ENCODE data around the gene PDE8A.

The PDE8A gene

DNA sequence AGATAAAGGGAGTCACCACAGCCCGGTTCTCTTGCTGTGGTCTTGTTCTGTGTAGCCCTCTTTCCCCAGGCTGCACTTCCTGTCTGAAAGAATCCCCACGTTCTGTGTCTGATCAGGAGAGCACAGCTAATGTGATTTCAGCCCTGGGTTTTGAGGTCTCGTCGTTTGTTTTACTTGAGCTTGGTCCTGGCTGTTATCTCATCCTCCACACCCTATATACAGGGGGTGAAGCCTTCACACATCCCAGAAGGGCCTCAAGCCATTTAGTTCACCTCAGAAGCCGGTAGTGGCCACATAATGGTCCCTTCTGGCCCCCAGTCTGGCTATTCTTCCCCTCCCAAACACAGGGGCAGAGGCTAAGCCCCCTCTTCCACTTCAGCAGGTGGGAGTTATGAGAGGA lies 115.6 kb downstream of the PDE8A start:
- DNase-seq: no peak

DNA sequence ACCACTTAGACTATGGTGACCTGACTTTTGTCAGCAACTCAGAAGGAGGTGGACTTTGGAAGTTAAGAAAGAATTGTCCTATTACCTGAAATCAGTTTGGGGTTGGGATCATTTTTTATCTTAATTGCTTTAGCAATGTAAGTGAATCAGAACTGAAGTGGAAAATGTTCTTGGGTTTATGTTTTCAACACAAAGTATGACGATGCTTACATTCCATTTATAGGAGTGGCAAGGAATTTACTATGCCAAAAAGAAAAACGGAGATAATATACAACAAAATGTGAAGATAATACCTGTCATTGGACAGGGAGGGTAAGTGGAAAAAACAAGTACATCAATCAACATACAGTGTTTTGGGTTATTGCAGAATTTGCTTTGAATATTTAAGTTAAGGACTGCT lies 116.1 kb downstream of the PDE8A start:
- no peak for DNase-seq

DNA sequence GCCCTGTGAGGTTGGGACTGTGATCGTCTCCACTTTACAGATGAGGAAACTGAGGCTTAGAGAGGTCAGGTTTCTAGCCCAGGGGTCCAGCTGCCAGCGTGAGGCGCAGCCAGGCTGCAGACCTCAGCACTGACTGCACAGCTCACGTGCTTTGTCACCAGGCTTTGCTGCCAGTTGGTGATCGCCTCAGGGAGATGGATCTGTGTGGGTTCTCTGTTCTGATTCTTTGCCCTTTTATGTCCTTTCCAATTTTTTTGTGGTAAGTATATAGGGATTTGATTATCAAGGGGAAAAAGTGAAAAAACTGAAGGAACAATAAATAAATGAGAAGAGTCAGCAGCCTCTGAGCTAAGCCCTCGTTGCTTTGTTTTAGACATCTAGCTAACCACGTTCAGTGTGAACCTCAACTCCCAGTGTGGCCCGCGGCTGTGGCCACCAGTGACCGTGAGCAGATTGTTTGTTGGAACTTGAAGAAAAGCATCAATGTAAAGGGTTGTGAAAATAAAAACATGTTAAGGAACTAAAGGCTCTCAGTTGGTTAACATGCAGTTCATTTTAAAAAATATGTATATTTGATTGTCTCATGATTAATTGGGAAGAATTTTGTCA lies 117.6 kb downstream of the PDE8A start:
- no peak for DNase-seq

DNA sequence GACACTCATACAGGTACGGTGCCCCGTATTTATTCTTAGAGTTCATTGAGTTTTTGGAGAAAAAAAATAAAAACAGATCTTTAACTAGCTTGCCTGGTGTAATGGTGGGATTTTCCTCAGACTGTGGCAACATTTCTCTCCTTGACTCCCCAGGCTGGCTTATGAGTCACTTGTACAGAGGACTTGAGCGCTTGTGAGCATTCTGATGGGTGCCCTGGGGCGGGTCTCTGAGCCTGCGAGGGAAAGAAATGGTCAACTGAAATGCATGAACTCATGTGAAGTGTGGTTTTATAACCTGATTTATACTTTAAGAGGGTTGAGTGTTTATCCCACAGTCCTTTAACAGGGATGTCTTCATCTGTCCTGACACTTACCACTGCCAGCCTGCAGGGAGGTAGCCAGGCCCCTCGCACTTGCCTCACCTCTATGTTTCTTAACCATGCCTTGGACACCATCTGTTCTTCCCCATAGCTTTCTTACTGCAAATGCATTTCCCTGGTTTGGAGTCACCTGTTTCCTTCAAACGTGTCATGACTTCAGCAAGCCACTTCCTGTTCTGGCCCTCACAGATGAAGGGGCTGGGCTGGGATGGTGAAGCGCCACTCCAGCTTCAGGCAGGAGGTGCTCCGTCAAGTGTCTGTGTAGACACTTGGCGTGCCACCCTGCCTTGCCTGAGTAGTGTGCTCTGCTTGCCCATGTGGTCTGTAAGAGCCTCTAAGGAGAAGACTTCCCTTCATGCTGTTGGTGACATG lies 118.7 kb downstream of the PDE8A start:
- peak; percentile 63 for DNase-seq

DNA sequence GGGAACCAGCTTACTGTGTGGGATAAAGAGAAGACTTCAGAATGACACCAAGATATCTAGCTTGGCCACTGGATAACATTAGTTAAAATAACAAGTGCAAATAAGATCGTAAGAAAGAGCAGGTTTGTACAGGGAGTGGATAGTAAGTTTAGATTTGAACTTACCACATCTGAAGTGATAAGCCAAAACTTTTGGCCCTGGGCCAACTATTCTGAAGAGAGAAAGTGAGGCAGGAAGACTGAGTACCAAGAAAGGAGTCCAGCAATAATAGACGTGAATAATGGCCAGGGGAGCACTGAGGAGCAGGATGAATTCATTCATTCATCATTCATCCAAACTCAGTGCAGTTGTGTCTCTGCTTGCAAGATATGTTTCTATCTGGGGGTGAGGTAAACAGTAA lies 122.9 kb downstream of the PDE8A start:
- DNase-seq: no peak

DNA sequence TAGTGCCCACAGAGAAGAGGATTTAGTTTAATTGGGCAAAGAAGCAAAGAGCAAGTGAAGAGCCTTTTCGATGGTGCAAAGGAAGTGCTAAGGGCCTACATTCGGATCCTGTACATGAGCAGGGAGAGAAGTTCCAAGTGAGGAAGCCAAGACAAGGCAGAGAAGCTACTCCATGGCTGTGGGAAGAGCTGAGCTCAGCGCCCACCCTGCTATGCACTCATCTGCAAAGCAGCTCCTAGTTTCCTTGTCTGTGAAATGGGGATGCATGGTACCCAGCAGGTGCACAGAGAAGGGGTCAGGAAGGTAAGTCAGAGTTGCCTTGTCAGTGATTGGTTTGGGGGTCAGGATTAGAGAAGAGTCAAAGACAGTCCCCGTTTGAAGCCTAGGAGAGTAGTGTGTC lies 126.5 kb downstream of the PDE8A start:
- no peak for DNase-seq

DNA sequence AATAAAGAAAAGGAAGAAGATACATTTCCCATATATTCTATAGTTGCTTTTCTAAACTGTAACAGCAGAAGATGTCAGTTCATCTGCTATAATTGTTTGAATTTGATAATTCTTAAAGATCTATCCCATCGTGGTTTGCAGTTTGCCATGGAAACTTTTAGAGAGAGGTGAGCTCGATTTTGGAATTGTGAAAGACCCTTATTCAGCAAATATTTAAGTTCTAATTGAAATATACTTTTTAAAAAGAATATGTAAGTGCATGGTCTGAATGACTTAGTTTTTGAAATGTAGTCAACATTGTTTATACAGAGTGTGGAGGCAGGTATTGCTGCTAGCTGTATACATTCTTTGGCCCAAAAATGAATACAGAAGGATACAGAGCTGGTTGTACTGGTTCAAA lies 127.7 kb downstream of the PDE8A start:
- no peak for DNase-seq

DNA sequence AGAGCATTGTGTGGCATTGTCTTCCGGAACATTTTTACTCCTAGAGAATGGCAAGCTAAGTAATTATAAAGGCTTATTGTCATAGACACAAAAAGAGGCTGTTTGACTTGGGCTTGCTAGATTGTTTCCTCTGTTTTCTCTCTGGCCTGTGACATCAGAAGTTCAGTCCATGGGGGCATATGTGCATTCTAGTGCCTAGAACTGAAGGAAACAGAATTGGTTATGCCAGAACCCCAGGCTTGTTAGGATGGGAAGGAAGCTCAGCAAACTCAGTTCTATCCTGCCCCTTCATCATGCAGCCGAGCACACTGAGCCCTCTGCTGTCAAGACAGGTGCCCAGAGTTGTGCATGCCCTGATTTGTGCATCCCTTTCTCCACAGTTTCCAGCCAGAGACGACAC lies 131.3 kb downstream of the PDE8A start:
- DNase-seq: no peak

DNA sequence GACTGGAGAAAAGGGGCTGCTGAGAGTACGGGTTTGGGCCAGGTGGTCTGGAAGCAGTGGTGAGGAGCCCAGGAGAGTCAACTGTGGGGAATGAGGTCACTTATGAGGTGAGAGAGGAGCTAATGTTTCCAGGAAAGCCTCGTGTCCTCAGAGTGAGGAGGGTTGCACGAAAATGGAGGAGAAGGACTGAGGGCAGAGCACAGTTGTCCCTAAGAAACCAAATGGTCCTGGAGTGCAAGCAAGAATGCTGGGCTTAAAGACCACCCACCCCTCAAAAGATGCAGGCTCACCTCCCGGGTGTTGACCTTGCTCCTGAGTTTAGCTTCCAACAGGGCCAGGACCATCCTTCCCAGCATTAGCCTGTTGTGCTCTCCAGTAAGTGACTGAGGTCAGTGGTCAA lies 133.2 kb downstream of the PDE8A start:
- no peak for DNase-seq

DNA sequence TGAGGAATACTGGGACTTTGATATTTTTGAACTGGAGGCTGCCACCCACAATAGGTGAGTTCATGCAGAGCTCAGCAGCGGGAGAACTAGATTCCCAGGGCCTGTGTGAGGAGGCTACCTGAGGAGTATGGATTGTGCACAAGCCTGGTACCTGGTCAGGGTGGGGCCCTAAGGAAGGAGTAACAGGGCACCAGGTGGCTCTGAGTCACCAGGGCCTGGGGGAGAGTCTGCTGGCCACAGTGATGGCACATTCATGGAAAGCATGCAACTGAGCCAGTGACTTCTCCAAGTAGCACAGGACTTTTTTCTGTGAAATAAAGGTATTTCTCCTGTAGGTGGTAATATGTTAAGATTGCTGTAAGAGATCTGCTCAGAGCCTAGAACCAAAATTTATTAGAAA lies 134.4 kb downstream of the PDE8A start:
- DNase-seq: no peak

DNA sequence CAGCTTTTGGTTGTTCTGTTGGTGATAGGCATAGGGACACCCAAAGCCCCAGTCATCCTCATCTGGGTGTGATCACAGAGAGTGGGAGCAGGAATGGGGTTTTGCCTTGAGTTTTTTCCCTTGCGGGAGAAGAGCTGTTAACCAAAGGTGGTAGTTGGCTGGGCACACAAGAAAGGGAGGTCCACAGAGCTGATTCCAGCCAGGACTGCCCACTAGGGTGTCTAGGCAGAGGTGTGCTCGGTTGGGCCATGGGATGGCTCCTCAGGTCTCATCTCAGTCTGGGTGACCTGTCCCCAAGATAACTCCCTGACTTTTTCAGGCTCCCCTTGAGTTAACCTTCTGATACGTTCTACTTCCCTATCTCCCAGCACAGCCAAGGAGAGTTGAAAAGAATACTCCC lies 134.8 kb downstream of the PDE8A start:
- DNase-seq: no peak

DNA sequence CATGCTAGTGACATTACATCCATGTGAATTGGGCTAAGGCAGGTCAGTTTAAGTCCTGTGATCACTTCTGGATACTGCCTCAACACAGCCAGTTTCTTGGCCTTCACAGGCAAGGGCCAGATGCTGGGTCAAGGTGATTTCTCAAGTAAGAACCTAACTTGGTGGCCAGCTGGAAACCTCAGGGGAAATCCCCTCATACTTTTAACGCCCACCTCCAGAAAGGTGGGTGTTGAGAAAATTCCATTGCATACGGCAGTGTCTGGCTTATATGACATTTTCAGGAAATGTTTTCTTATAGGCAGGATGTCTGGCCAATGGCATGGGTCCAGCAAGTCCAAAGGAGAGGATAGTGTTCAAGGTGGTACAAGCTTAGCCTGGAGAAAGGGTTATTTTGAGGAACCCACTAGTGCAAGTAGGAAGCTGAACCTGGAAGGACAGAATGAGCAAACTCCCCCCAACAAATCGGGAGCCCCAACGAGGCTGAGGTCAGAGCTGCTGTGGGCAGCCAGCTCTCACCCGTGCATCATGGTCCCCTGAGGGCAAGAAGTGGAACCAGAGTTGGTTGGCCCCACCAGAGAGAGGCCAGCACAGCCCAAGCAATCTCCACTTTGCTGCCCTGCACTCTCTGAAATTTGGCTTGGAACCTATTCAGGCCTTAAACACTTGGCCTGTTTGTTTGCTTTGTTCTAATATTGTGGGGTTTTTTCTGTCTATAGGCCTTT lies 135.4 kb downstream of the PDE8A start:
- no peak for DNase-seq

DNA sequence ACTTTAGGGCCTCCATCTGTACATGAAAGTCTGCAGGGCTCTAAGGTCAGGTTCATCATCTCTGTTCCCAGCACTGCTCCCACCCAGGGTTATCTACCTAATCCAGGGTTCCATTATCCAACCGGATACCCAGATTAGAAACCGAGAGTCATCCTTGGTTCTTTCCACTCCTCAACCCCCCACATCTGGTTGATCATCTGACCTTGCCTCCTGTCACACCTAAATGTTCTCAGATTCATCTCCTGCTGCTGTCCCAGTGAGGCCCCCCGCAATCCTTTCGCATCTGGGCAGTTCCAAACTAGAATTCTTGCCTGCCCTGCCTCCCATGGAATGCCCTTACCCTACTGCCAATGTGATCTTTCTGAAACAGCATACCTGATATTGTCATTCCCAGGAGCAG lies 136.5 kb downstream of the PDE8A start:
- no peak for DNase-seq

DNA sequence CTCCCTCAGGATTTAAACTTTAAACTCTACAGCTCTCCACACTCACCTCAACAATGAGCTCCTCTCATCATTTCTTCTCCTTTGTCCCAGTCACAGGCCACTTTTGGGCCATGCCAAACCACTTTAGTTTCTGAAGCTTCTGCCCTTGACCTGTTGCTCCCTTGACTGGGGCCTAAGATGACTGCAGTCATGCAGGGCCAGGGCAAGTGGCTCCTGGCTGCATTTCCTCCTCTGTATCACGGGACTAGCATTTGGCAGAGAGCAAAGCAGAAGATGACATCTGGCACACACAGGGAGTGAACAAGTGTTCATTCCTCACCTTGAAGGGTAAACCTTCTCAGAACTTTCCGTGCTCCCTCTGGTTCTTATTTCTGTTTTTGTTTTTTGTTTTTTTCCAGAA lies 136.9 kb downstream of the PDE8A start:
- no peak for DNase-seq

DNA sequence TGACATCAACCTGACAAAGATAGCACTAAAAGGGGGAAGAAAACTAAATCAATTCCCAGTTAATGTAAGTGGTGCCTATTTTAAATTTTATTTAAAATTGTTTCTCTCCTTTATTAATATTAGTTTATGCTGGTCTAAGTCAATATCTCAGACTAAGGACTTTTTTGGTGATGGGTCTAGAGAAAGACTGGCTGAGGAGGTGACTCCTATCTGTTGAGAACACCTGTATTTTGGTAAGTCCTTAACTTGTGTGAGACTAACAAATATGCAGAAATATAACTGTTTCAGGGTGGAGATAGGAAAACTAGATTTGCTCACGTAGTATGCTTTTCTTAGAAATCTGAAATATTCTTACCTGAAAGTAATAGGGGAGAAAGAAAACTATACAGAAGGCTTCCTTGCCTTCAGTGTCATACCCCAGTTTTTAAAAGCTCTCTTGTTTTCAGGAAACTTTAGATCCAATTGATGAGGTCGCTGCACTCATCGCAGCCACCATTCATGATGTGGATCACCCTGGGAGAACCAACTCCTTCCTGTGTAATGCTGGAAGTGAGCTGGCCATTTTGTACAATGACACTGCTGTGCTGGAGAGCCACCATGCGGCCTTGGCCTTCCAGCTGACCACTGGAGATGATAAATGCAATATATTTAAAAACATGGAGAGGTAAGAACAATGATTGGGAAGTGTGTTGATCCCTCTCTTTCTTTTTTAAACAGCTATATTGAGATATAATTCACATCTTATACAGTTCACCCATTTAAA lies 138.9 kb downstream of the PDE8A start:
- no peak for DNase-seq

DNA sequence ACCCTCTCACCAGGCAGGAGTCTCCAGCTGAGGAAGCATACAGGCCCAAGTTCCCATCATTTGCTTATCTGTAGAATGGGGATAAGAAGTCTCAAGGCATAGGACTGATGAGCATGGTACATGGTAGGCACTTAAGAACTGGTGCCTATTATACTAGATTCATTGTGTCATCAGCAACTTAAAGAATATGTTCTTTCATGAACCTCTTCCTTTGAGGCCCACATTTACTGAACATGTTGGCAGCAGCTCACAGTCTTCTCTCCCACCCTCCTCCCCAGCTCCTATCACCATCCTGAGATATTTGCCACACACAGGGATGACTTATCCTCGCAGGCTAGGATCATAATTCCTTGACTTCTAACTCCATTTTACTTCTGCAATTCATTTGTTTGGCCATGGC lies 142.5 kb downstream of the PDE8A start:
- no peak for DNase-seq

DNA sequence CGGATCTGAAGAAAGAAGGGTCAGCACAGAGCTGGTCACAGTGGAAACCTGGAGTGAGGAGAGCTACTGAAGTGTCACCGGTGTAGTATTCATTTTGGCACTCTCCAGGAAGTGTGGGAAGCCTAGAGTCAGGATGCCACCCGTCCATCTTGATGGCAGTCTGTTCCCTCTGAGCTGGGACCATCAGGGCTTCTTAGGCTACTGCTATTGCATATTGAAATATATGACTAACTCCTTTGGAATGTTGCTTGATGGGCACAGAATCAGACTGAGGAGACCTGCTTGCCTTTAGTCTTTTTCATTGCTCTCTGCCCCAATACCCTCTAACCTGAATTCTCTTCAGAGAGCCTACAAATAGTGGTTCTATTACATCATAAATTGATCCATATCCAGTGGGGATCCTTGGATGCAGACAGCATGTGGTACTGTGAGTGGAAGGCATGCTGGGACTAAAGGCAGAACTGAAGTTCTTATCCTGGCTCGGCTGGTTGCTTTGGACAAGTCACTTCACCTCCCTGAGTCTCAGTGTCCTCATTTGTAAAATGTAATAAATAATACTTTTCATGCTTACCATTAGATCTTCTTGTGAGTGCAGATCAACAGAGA lies 143.5 kb downstream of the PDE8A start:
- DNase-seq: no peak

DNA sequence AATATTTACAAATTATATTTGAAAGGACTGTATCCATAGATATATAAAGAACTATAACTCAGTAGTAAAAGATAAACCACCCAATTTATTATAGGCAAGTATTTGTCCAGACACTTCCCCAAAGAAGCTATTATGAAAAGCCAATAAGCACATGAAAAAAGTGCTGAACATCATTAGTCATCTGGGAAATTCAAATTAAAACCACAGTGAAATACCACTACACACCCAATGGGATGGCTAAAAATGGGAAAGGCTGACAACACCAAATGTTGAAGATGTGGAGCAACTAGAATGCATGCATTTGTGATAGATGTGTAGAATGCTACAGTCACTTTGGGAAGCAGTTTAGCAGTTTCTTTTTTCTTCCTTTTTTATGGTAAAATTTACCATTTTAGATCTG lies 147.0 kb downstream of the PDE8A start:
- DNase-seq: no peak

DNA sequence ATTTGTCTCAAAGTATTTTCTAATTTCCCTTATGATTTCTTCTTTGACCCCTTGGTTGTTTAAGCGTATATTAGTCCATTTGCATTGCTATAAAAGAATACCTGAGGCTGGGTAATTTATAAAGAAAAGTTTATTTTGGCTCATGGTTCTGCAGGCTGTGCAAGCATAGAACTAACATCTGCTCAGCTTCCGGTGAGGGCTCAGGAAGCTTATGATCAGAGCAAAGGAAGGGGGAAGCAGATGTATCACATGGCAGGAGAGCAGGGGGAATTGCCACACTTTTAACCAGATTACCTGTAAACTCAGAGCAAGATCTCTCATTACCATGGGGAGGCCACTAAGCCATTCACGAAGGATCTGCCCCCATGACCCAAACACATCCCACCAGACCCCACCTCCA lies 148.2 kb downstream of the PDE8A start:
- no peak for DNase-seq

DNA sequence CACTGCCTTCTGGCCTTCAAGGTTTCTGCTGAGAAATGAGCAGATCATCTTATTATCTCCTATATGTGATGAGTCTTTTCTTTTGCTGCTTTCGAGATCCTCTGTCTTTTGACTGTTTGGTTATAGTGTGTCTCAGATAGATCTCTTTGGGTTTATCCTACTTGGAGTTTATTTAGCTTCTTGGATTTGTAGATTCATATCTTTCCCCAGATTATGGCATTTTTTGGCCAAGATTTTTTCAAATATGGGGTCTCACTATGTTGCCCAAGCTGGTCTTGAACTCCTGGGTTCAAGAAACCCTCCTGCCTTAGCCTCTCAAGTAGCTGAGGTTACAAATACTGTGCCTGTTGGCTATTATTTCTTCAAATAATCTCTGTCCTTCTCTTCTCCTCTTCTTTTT lies 150.3 kb downstream of the PDE8A start:
- no peak for DNase-seq

DNA sequence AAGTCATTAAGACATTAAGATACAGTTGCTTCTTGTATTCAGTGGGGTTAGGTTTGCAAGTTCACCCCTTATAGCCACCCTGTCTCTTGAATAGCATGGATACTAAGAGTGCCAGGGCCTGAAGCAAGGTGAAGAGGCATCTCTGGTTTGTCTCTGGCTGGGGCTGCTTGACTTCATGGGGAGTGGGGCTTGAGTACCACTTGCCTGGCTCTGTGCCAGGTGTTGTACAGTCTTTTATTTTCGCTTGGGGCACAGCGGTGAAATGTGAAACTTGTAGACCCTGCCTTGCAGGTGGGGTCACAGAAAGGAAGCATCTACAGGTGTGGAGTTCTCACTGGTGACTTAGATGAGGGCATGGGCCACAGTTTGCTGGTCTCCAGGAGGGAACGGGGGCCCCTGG lies 152.1 kb downstream of the PDE8A start:
- no peak for DNase-seq

DNA sequence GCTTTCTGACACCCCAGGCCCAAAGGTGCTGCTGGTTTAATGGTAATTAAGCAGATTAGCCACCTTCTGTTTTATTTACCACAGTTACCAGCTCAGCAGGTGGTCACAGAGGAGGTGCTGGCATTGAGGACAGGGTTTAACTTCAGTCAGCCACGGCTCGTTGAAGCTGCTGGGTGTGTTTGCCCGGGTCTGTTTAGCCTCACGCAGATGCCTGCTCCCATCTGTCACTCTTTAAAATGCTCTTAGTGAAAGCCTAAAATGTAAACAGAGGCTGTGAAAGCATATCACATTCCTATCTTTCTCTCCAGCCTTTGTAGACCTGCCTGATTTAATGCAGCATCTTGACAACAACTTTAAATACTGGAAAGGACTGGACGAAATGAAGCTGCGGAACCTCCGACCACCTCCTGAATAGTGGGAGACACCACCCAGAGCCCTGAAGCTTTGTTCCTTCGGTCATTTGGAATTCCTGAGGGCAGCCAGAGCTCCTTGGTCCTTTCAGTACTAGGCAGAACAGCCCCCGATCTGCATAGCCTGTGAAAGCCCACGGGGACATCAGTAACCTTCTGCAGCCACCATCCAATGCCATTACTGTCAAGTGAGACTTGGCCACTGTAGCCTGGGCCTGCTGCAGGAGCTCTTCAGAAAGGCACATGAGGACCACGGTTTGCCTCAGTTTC lies 156.0 kb downstream of the PDE8A start:
- no peak for DNase-seq

DNA sequence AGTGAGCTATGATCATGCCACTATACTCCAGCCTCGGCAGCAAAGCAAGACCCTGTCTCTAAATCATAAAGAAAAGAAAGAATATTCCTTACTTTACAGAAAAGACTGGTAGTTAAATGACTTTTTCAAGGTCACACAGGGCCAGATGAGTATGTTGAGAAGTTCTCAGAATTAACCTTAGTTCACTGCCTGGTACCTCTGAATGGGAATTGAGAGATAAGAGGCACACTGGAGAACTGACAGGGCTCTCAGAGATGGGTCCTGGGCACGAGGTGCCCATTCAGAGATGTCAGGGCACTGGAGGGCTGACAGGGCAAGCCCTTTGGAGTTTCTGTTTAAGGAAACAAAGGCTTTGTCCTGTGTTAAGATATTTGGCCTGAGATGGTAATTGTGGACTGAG lies 157.7 kb downstream of the PDE8A start:
- DNase-seq: no peak

All from activated effector memory CD4-positive, alpha-beta T cell treated with anti-CD3 and anti-CD28 coated beads, Interleukin-2, amount 50 U/mL, for 16 hours (primary cell).